ENCODE results near the gene ARL14EP. TPM values are rescaled to one million over a fixed set of nuclear protein-coding genes. Genes with fewer than 3 reads are reported as not detected.
A peak's percentile ranks its signal among the peaks of the same experiment; 100 is the strongest.

Gene ARL14EP
- total RNA-seq (2021), result 15.3 to 19.9 TPM (median 15.8 TPM) in 3 replicates
- Bru-seq, nascent RNA, result percentile 95 among the genes with signal in this experiment
- long read RNA-seq, experiment 1, transcript ARL14EP-201 (4 exons, 2,430 nt), result major isoform, 124 of 142 reads
- long read RNA-seq, experiment 1, partial matches to known transcripts, result 5 of 142 reads
- long read RNA-seq, experiment 1, other reads (novel, unspliced or antisense), result 13 of 142 reads
- long read RNA-seq, experiment 2, transcript ARL14EP-201 (4 exons, 2,430 nt), result major isoform, 25 of 35 reads
- long read RNA-seq, experiment 2, partial matches to known transcripts, result 4 of 35 reads
- long read RNA-seq, experiment 2, other reads (novel, unspliced or antisense), result 6 of 35 reads
- long read RNA-seq, experiment 3, transcript ARL14EP-201 (4 exons, 2,430 nt), result major isoform, 83 of 96 reads
- long read RNA-seq, experiment 3, partial matches to known transcripts, result 3 of 96 reads
- long read RNA-seq, experiment 3, other reads (novel, unspliced or antisense), result 10 of 96 reads

GRCh38 chr11:30322826-30323710, at the start of gene ARL14EP:
Gene ARL14EP, plus strand, starts transcription at chr11:30323104. Its CDS starts 7,845 bp downstream, at chr11:30330949.
- Mint-ChIP-seq H3K4me1 (peaks cover 30% of the 10 kb centered on the region), H3K36me3 (no peaks in the 10 kb centered on the region), H3K4me3 (peak within 1 kb of the TSS; percentile 97), H3K27ac (peak within 1 kb of the TSS; percentile 97), H3K9me3 (no peaks in the 10 kb centered on the region), H3K27me3 (ENCODE audit: low read depth) (peaks cover 26% of the 10 kb centered on the region)
- peak; percentile 89 for DNase-seq (ENCODE audit: low spot score)
- ChIA-PET POLR2A (interaction anchor here (0.6 to 1.4 kb wide), 9 partner anchors 15 to 1921 kb away, joined by 3 to 6 read pairs (median 4); partner anchors contain the start of gene MPPED2), CTCF (interaction anchor here (0.9 to 1.3 kb wide), 6 partner anchors 9 to 722 kb away, joined by 3 to 6 read pairs (median 4); partner anchors contain the start of gene MPPED2)
- peak; percentile 99 for ATAC-seq
- TF ChIP-seq, protein P1, sequence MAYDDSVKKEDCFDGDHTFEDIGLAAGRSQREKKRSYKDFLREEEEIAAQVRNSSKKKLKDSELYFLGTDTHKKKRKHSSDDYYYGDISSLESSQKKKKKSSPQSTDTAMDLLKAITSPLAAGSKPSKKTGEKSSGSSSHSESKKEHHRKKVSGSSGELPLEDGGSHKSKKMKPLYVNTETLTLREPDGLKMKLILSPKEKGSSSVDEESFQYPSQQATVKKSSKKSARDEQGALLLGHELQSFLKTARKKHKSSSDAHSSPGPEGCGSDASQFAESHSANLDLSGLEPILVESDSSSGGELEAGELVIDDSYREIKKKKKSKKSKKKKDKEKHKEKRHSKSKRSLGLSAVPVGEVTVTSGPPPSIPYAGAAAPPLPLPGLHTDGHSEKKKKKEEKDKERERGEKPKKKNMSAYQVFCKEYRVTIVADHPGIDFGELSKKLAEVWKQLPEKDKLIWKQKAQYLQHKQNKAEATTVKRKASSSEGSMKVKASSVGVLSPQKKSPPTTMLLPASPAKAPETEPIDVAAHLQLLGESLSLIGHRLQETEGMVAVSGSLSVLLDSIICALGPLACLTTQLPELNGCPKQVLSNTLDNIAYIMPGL (CRISPR knock-in tag; IDR thresholded peaks at IDR 0.05), result peak; percentile 71; the same call in 1 of the 2 replicates
- TF ChIP-seq RELA (CRISPR knock-in tag; IDR thresholded peaks at IDR 0.05; ENCODE audit: borderline replicate concordance) (no peak), FOXP1 (CRISPR knock-in tag; IDR thresholded peaks at IDR 0.05; ENCODE audit: borderline replicate concordance) (peak; percentile 88; the same call in 1 of the 2 replicates), CBFB (CRISPR knock-in tag; IDR thresholded peaks at IDR 0.05; ENCODE audit: low read depth) (peak; percentile 67; the same call in 1 of the 2 replicates), IRF2 (CRISPR knock-in tag; IDR thresholded peaks at IDR 0.05; ENCODE audit: borderline replicate concordance, low read depth) (no peak), ATF1 (CRISPR knock-in tag; IDR thresholded peaks at IDR 0.05) (no peak), ZBTB21 (CRISPR knock-in tag; IDR thresholded peaks at IDR 0.05; ENCODE audit: borderline replicate concordance) (peak; percentile 65; the same call in 1 of the 2 replicates), ARID4B (CRISPR knock-in tag; IDR thresholded peaks at IDR 0.05; ENCODE audit: borderline replicate concordance) (peak; percentile 48; the same call in 1 of the 2 replicates), CTCF (IDR thresholded peaks at IDR 0.05) (no peak), ZNF219 (CRISPR knock-in tag; IDR thresholded peaks at IDR 0.05; ENCODE audit: borderline replicate concordance) (no peak), SP1 (CRISPR knock-in tag; conservative IDR thresholded peaks at IDR 0.05) (peak; percentile 97), TCF7 (CRISPR knock-in tag; IDR thresholded peaks at IDR 0.05; ENCODE audit: low read depth) (no peak), FOXJ3 (CRISPR knock-in tag; IDR thresholded peaks at IDR 0.05; ENCODE audit: borderline replicate concordance) (no peak), GTF2I (CRISPR knock-in tag; conservative IDR thresholded peaks at IDR 0.05) (no peak), ZNF423 (CRISPR knock-in tag; IDR thresholded peaks at IDR 0.05) (no peak), USF1 (CRISPR knock-in tag; IDR thresholded peaks at IDR 0.05) (peak; percentile 55; the same call in 1 of the 2 replicates)
- TF ChIP-seq, protein P2, sequence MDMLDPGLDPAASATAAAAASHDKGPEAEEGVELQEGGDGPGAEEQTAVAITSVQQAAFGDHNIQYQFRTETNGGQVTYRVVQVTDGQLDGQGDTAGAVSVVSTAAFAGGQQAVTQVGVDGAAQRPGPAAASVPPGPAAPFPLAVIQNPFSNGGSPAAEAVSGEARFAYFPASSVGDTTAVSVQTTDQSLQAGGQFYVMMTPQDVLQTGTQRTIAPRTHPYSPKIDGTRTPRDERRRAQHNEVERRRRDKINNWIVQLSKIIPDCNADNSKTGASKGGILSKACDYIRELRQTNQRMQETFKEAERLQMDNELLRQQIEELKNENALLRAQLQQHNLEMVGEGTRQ (CRISPR knock-in tag; IDR thresholded peaks at IDR 0.05), result peak; percentile 42
- TF ChIP-seq, protein P3, sequence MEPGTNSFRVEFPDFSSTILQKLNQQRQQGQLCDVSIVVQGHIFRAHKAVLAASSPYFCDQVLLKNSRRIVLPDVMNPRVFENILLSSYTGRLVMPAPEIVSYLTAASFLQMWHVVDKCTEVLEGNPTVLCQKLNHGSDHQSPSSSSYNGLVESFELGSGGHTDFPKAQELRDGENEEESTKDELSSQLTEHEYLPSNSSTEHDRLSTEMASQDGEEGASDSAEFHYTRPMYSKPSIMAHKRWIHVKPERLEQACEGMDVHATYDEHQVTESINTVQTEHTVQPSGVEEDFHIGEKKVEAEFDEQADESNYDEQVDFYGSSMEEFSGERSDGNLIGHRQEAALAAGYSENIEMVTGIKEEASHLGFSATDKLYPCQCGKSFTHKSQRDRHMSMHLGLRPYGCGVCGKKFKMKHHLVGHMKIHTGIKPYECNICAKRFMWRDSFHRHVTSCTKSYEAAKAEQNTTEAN (CRISPR knock-in tag; IDR thresholded peaks at IDR 0.05), result peak; percentile 96
- TF ChIP-seq, protein P4, sequence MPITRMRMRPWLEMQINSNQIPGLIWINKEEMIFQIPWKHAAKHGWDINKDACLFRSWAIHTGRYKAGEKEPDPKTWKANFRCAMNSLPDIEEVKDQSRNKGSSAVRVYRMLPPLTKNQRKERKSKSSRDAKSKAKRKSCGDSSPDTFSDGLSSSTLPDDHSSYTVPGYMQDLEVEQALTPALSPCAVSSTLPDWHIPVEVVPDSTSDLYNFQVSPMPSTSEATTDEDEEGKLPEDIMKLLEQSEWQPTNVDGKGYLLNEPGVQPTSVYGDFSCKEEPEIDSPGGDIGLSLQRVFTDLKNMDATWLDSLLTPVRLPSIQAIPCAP (CRISPR knock-in tag; IDR thresholded peaks at IDR 0.05), result peak; percentile 48; the same call in 1 of the 2 replicates

Data from WTC11 (cell line).